ENCODE measurements around the gene MTMR2.

GRCh38 chr11:95789506-95790122 lies 134.3 kb downstream of the MTMR2 start, which contains the start of gene FAM76B:
- no peak for TF ChIP-seq EZH2 (IDR thresholded peaks at IDR 0.05; ENCODE audit: insufficient read depth, low read length)
- no peak for TF ChIP-seq CTCF (IDR thresholded peaks at IDR 0.05; ENCODE audit: insufficient read depth, low read depth, low read length)
